DMS79 treated with DMSO at 0.1 percent for 48 hours (cell line): ENCODE results near the gene TASP1.
"Not testable (repeated sequence)": the region's sequence is repeated elsewhere in the genome, so short reads cannot be mapped to it uniquely, and the experiment has no call there.

Experiments used
- DNase-seq: peaks from one replicate; lab custom pipeline; 2025; lab: John Stamatoyannopoulos, UW

TASP1 gene

DNA sequence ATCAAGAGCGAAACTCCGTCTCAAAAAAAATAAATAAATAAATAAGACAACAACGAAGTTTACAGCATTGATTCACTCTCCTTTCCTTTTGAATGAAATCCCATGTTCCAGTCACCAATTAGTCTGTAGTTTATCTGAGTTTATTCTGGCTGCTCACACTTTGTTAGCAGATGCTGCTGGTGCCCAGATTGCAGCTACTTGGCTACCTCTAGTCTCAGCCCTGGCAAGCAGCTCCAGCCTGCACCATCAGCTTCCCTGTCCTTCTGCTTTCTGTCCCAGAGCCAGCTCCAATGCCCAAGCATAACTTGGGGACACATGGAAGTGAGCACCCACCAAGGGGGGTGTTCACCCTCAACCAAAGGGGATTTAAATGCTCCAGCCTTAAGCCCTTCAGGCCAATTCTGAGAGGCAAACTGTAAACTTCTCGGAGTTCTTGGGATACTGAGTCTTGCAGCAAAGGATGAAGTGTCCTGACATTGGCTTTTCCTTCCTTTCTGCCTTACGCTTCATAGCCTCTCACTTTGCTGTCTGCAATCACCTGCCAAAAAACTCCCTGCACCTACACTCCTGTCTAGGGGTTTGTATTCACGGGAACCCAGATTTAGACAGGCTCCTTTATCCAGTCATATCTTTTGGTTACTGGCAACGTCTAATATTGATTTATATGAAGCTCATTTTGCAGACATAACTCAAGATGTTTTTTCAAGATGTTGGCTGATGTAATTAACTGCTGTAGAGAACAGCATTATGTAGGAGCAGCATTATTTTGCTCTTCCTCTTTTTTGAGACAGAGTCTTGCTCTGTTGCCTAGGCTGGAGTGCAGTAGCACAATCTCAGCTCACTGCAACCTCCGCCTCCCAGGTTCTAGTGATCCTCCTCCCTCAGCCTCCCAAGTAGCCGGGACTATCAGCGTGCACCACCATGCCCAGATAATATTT, 9.8 kb upstream of the TASP1 start:
- DNase-seq: no peak

- DNase-seq: no peak
Observed at GRCh38 chr20:13644010-13644409, 5.3 kb upstream of the TASP1 start.

- no peak for DNase-seq
Observed at GRCh38 chr20:13639150-13639497, 392 bp upstream of the TASP1 start.

DNA sequence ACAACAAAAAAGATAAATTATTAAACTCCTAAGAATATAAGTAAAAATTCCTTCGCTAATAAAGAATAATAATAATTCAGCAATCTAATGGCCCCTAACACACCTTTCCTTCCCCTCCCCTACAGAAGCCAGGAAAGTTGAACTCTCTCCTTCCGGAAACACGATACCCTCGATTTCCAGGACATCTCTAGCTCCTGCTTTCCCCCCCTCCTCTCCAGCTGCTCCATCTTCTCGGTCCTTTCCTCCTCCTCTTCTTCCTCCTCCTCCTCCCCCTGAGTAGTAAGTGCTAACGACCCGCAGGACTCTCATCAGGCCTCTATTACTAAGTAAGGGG, 603 bp downstream of the TASP1 start:
- no peak for DNase-seq

DNA sequence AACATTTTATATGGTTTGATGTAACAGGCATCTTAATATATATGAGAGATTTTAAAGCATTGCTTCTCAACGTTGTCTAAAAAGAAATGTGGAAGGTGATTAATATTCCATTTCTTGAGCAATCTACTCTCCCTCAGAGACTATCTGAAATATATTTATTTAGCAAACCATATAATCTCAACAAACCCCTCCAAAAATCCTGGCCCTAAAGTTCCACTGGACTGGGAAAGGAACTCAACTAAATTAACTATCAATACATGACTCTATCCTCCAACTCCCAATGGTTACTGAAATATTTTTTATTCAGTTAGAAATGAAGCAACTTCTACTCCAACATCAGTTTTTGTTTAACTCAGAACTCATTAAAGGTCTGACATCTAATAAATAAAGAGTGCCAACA, 6.3 kb downstream of the TASP1 start:
- DNase-seq: no peak

- DNase-seq: not testable (repeated sequence)
Observed at GRCh38 chr20:13627525-13627924, 11.2 kb downstream of the TASP1 start.

- no peak for DNase-seq
Observed at GRCh38 chr20:13626724-13627123, 12.0 kb downstream of the TASP1 start.

DNA sequence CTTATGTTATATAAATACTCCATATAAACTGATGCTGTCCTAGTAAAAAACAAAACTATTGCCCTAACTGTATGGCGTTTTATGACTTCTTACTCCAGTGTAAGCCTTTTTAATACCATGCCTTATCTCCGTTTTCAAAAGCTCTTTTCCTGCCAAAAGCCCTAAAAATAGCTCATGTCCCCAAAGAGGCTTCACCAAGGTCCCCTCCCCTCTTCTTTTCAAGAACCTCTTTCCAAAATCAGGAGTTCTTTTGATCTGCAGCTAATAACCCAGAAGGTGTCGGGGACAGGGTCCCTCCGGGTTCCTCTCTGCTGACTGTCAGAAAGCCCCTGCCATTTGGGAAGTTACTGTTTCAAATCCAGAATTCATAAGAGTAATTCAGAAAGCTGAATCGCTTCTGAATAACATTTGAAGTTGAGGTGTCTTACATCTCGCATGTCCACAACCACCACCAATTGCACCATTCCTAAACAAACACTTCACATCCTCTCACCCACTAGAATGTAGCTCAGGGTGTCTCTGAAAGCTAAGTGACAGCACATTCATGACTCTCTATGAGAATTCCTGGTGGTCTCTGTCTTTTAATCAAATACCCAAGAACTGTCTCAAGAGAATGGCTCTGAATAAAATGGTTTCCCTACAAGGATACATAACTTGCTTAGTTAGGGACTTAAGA, 13.3 kb downstream of the TASP1 start:
- no peak for DNase-seq

DNA sequence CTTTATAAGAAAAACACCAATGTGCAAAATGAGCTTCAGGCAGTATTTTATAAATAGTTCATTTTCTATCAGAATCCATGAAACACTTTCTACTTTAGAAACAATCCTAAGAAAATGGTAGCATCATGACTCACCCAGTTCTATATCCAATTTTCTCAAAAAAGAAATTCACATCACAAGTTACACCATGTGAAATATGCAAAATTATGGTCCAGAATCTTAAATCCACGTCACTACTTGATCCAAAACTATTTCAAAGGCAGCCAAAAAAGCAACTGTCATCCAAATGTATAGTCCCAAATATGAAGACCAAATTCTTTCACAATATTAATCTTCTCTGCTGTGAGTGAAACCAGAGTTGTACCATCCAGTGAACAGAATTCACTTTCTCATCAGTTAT, 19.3 kb downstream of the TASP1 start:
- DNase-seq: not testable (repeated sequence)

DNA sequence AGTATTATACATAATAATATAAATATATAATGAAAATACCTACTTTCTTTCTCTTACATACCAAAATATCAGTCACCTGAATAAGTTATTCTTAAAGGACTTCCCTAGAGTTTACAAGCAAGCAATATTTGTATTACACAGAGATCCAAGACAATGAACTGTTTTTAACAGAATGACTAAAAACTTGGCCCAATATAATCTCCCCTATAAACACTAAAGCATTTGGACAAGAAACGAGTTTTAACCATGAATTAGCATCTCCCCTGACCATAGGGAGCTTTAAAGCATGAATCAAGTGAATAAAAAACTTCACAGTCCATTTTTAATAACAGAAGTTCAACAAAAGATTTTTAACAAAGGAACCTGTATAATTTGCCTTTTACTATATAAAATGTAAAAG, 20.3 kb downstream of the TASP1 start:
- not testable (repeated sequence) for DNase-seq

DNA sequence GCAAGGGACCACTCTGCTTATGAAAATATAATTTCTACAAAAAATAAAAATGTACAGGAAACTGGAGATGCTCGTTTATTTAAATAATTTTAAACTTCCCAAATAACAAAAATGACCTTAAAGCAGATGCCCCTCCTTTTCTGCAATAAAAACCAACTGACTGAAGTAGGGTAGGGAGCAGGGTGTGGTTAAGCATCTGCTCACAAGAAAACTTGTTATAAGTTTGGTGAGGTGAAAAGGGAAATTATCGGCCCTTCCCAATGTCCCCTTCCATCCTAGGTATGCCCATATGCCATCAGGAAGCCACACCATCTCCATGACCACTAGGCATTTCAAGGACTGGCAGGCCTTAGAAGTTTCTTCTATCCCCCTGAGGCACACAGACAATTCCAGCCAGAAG, 21.1 kb downstream of the TASP1 start:
- not testable (repeated sequence) for DNase-seq

GRCh38 chr20:13616713-13617112, 22.0 kb downstream of the TASP1 start:
- DNase-seq: not testable (repeated sequence)

DNA sequence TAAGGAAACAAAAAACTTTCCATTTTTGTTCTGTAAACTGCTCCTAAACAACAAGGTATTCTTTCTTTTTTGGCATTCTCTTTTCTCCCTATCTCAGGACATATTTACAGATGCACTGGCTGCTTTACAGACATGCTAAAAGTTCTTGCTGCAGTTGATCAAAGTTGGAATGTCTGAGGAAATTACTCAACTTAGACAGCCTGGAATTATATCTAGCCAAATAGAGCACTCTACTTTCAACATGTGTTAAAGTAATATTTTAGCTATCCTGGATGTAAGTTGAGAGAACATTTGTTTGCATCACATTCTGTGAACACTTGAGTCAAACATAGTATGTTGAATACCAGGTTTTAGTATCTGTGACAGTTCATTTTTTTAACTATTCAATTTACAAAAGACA, 24.8 kb downstream of the TASP1 start:
- no peak for DNase-seq

- no peak for DNase-seq
Observed at GRCh38 chr20:13611611-13612125, 27.1 kb downstream of the TASP1 start.

DNA sequence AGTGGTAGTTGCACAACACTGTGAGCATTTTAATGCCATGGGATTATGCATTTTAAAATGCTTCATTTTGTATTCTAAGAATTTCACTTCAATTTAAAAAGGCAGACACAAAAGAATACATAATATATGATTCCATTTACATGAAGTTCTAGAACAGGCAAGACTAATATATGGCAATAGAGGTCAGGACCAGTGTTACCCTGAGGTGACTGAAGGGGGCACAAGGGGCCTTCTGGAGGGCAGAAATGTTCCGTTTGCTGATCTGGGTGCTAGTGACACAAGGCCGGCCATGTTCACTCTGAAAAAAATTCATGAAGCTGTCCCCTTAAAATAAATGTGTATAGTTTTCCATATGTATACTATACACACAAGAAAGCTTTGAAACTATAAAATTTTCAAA, 28.5 kb downstream of the TASP1 start:
- DNase-seq: no peak

DNA sequence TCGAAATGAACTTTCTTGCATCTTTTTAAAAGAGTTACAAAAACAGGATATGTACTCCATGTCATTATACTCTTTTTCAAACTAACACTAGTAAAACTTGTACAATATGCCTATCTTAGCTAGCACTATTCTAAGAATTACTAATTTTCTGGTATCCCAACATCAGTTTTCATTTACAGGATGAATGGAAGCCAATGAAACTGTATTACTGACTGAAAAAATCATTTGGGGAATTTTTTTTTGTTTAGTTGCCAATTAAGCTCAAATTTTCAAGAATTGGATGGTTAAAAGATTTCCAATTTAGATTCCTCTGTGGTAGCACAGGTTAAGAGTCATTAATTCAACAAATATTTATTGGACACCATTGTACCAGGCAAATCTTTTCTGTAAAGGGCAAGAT, 30.7 kb downstream of the TASP1 start:
- DNase-seq: no peak

GRCh38 chr20:13593423-13593822, 45.3 kb downstream of the TASP1 start:
- DNase-seq: not testable (repeated sequence)

DNA sequence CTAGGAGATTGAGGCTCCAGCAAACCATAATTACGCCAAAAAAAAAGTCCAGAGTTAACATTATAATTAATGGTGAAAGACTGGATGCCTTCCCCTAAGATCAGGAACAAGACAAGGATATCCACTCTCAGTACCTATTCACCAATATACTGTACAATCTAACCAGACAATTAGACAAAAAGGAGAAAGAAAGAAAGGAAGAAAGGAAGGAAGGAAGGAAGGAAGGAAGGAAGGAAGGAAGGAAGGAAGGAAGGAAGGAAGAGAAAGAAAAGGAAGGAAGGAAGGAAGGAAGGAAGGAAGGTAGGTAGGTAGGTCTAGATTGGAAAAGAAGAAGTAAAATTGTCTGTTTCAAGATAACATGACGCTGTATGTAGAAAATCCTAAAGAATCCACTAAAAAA, 50.7 kb downstream of the TASP1 start:
- no peak for DNase-seq

- DNase-seq: no peak
Observed at GRCh38 chr20:13587370-13587769, 51.4 kb downstream of the TASP1 start.

- DNase-seq: no peak
Observed at GRCh38 chr20:13586133-13586532, 52.6 kb downstream of the TASP1 start.

GRCh38 chr20:13581451-13581850, 57.3 kb downstream of the TASP1 start:
- no peak for DNase-seq

DNA sequence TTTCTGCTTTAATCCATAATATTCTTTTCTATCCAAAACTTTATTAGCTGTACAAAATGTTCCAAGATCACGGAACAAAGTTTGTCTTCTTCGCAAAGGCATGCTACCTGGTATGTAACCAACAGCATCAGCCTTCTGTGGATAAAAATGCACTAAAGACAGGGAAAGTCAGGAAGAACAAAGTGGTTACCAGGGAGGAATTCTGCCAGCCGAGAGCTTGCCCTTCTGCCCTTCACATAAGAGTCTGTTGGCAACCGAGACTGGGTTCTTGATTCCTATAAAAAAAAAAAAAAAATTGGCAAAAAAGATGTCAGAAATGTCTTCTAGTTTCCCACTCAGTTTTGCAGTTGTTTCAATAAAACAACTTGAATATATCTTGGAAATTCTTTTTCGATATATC, 58.0 kb downstream of the TASP1 start:
- no peak for DNase-seq

- DNase-seq: no peak
Observed at GRCh38 chr20:13574071-13574470, 64.7 kb downstream of the TASP1 start.
